Fibroblast of skin of left biceps (primary cell): ENCODE results near the gene CYP3A5.
A peak's percentile ranks its signal among the peaks of the same experiment; 100 is the strongest.
"Not testable (repeated sequence)": the region's sequence is repeated elsewhere in the genome, so short reads cannot be mapped to it uniquely, and the experiment has no call there.

Experiments used
- DNase-seq, 2 experiments: peaks; one replicate each; pipeline ENCODE4 v3.0.0-alpha.2; 2013; ENCODE audit warnings: low read depth in 2 of 2

CYP3A5 gene

GRCh38 chr7:99642027-99642426, 37.8 kb downstream of the CYP3A5 start:
- DNase-seq, result no peak

DNA sequence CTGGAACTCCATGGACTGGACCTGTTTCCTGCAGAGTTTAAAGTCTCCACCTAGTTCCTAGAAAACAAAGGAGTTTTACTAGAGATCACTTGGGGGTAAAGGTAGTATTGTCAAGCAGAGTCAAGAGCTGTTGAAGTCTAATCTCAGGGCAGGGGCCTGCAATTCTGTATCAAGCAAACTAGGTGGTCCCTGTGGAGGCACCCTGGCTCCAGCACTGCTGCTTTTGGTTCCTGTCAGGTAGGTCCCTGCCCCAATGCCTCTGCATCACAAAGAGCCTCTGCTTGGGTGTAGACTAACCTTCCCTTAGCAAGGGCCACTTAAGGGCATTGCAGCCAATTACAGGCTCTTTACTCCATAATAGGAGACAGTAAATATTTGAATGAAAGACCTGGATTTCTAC, 40.5 kb downstream of the CYP3A5 start:
- DNase-seq, result no peak

DNA sequence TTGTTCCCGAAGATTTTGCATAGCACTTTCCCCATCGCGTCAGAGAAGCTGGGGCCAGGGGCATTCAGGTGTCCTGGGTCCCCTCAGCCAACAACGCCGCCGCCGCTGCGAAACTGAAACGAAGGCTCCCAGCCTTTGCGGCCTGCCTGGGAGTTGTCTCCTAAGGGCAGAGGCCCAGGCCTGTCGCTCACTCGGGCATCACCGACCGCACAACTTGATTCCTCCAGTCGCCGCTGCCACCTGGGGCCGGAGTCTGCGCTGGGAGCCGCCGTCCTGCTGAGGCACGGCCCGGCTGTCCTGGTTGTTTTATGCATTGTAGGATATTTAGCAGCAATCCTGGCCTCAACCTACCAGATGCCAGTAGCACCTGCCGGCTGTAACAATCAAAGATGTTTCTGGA, 41.1 kb downstream of the CYP3A5 start:
- no peak for DNase-seq

DNA sequence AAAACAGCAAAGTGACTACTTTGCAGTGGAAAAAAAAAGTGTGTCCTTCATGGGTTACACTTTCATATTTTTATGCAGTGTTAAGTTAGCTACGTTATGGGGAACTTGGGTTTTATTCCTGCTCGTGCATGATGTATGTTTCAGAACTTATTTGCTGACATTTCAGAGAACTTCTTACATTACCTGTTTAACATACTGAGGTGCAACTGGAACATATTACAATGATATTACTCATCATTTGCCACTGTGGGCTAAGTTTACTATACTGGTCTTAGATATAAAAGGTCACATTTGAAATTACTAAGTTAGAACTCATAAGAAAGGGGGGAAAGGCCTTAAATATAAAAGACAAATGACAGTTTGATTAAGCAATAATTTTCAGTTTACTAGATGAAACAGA, 42.4 kb downstream of the CYP3A5 start:
- not testable (repeated sequence) for DNase-seq

GRCh38 chr7:99631295-99632109, 48.3 kb downstream of the CYP3A5 start:
- DNase-seq, result no peak

DNA sequence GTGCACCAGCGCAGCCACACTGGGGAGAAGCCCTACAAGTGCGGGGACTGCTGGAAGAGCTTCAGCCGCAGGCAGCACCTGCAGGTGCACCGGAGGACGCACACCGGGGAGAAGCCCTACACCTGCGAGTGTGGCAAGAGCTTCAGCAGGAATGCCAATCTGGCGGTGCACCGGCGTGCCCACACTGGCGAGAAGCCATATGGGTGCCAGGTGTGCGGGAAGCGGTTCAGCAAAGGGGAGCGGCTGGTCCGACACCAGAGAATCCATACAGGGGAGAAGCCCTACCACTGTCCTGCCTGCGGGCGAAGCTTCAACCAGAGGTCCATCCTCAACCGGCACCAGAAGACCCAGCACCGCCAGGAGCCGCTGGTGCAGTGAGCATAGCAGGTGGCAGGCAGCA, 50.2 kb downstream of the CYP3A5 start:
- DNase-seq, result no peak

- no peak for DNase-seq
These were observed 51.0 kb downstream of the CYP3A5 start for GRCh38 chr7:99628471-99629465.

GRCh38 chr7:99627513-99627912, 52.3 kb downstream of the CYP3A5 start:
- DNase-seq, result no peak

GRCh38 chr7:99626661-99627060, 53.1 kb downstream of the CYP3A5 start:
- DNase-seq, result no peak

DNA sequence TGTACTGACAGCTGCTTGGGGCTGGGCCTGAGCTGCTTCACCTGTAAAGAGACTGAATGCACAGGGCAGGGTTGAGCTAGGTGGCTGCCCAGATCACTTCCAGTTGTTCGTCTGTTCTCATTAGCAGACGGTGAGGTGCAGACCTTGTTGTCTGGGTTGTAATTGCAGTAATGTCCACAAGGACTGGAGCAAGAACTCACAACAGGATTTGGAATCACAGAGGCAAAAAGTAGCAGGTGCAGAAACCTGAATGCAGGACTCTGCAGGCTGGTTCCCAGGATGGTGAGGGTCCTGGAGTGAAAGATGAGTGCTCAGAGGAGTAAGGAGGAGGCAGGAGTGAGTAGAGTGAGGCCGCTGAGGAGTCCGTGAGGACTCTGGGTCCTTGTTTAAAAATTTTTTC, 53.8 kb downstream of the CYP3A5 start:
- no peak for DNase-seq

DNA sequence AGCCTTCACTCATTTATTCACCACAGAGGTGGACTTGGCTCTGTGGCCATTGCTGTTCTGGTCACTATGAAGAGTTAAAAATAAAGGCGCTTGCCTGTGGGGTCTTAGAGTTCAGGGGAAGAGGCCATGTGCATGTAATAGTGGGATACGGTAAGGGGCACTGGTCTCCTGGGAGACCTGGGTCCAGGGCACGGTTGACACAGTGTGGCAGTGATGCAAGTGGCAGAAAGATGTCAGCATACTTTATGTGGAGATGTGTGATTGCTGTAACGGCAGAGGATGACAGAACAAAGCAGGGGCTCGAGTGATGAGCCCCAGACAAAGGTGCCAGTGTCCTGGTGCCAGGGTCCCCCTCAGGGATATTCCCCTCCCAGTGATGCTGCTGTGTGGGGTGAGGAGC, 54.5 kb downstream of the CYP3A5 start:
- DNase-seq, result no peak

- DNase-seq, result no peak
These were observed 55.3 kb downstream of the CYP3A5 start for GRCh38 chr7:99624484-99624883.

GRCh38 chr7:99623702-99624447, 55.9 kb downstream of the CYP3A5 start:
- no peak for DNase-seq

- no peak for DNase-seq
These were observed 56.6 kb downstream of the CYP3A5 start for GRCh38 chr7:99623091-99623693.

GRCh38 chr7:99622596-99622995, 57.2 kb downstream of the CYP3A5 start:
- DNase-seq, result no peak

DNA sequence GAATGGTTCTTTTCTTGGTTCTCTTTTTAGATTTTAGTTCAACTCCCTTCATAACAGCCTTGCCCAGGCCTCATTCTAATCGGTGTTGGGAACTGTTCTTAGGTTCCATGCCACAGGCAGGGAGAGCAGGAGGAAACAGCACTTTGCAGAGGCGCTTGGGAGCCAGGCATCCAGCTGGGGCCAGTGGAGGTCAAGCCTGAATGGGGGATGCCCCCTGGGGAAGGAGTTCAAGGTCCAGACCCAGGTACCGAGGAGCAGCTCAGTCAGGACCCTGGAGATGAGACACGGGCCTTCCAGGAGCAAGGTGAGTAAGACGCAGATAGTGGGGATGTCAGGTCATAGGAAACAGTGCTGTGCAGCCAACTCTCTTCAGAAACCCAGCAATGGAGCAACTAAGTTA, 58.5 kb downstream of the CYP3A5 start:
- no peak for DNase-seq

DNA sequence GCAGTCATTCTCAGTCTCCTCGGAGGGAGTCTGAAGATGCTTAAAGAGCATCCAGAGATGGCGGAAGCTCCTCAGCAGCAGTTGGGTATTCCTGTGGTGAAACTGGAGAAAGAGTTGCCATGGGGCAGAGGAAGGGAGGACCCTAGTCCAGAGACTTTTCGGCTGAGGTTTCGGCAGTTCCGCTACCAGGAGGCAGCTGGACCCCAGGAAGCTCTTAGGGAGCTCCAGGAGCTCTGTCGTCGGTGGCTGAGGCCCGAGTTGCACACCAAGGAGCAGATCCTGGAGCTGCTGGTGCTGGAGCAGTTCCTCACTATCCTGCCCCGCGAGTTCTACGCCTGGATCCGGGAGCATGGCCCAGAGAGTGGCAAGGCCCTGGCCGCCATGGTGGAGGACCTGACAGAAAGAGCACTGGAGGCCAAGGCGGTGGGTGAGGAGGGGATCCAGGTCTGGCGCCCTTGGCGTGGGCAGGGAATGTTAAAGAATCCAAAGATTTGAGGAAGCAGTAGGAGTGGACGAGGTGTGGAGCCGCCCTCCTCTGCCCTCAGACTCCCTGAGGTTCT, 60.1 kb downstream of the CYP3A5 start:
- DNase-seq, result no peak

DNA sequence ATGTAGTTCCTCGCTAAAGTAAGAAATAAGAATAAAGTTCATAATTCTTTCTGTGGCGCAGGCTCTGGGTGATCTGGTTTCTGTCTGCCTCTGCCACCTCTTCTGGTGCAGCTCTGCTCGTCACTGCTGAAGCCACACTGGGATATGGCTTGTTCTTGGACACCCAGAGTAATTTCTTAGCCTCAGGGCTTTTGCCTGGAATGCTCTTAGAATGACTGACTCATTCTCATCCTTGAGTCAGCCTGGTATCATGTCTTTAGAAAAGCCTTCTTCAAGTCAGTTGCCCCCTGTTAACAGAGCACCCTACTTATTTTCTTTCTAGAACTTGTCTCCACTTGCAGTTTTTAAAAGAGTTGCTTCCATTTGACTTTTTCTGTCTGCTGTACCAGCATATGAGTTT, 61.1 kb downstream of the CYP3A5 start:
- DNase-seq, result no peak

DNA sequence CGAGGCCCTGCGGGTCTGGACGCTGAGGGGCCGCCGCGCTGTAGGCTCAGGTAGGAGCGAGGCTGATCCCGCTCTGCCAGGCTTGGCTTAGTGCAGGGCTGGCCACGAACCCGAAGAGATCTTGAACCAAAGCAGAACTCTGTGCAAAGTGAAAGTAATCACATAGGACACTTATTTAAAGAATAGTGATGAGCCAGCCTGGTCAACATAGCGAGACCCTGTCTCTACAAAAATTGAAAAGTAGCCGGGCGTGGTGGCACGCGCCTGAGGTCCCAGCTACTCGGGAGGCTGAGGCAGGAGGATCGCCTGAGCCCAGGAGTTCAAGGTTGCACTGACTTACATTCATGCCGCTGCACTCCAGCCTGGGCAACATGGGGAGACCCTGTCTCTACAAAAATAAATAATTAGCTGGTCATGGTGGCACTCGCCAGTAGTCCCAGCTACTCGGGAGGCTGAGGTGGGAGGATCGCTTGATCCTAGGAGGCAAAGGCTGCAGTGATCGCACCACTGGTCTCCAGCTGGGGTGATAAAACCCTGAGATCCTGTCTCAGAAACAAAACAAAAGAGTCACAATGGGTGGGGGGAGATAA, 62.5 kb downstream of the CYP3A5 start:
- no peak for DNase-seq

DNA sequence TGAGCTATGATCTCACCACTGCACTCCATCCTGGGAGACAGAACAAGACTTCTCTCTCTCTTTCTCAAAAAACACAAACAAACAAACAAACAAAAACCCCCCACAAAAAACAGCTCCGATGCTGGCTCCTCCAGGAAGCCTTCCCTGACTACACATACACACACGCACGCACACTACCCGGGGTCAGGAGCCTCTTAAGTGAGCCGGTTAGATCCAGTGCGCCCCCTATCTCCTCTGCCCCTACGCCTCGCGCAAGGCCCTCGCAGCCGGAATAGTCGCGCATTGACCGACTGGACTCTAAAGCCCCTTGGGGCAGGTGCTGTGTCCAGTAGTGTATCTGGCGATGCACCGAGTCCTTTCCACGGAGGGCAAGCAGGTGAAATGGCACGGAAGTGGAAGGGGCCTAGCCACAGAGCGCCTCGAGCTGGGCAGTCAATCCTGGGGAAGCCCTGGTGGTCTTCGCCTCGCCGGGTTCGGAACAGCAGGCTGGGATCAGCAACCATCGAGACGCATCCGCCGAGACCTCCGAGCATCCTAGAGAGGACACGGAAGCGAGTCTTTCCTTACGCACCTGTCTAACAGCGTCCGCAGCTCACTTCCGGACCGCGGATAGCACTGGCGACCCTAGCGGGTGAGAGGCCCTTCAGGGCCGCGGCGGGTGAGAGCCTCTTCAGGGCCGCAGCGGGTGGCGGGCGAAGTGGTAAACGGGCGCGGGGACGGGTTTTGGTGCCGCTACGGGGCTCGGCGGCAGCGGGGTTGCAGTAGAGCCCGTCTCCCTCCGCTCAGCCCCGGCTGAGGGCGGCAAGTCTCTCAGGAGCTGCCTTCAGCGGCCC, 63.2 kb downstream of the CYP3A5 start, which contains the start of gene ZSCAN25:
Gene ZSCAN25, plus strand, starts transcription at position 588 of the 833 bp plus-strand sequence. CDS start 2,661 bp downstream, outside the sequence.
- peak; percentile 75 to 81 for DNase-seq
